ENCODE measurements around the gene BAD. TPM values are rescaled to one million over a fixed set of nuclear protein-coding genes. Genes with fewer than 3 reads are reported as not detected.

Gene BAD
- total and polyA plus RNA-seq, 2 of the 13 experiments (the other 11 are each of a cell fraction or from before 2014, with no cell fraction given) = 17.9 to 28.5 TPM

DNA sequence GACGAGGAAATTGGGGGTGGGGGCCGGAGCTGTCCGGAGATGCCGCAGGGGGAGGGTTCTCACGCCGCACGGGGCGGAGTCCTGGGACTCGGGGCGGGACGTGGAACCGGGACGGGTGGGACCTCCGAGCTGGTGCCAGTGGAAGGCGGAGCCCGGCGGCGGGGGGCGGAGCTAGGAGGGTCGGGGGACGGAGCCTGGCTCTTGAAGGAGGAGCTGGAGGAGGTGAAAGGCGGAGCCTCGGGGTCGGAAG lies 43.3 kb downstream of the BAD start:
- ChIA-PET POLR2A (interaction anchor here (0.6 to 8.3 kb wide), 20 partner anchors 8 to 90 kb away, joined by 3 to 113 read pairs (median 6); partner anchors contain the start of genes BAD, DNAJC4, ESRRA and MACROD1), CTCF (ENCODE audit: low intra/inter-chr PET ratio, low total read pairs) (no interaction called here)
- H3K9me3 ChIP-seq (ENCODE audit: low read length) = no peaks in the 10 kb centered on the region
- intact Hi-C loops (cut with micrococcal nuclease; ENCODE audit: unreplicated experiment) (loop anchor here (5.0 kb wide), 1 partner anchor 54 kb away; the partner anchor contains the start of gene STIP1), in situ Hi-C loops (cut with HindIII; ENCODE audit: extremely low pct_ligation_motif_present, low pct_unique_long_range_greater_than_20kb) (loop anchor here (5.0 kb wide), 1 partner anchor 61 kb away; the partner anchor contains the start of gene CATSPERZ)
- ATAC-seq = peak; percentile 71
- no TSS peak for BruUV-seq (replicated peaks)
- H3K4me2 ChIP-seq (ENCODE audit: low read depth, low read length) = peak overlapping the region; percentile 100; the same call in 1 of the 2 replicates
- no peaks in the 10 kb centered on the region; a peak in 1 of 5 replicates for H3K27me3 ChIP-seq (ENCODE audit: control insufficient read depth in 1 of 2, insufficient read depth in 2 of 2, low read length in 2 of 2)
- no peak for FAIRE-seq
- peaks cover 23% of the 10 kb centered on the region for H3K79me2 ChIP-seq (ENCODE audit: insufficient read depth, low read length)
- H2AFZ ChIP-seq (ENCODE audit: low read length) = no peak overlapping the region
- DNase-seq (ENCODE audit: low spot score) = peak; percentile 95
- peak overlapping the region; percentile 91 for H3K27ac ChIP-seq (ENCODE audit: extremely low read length, insufficient read depth, low read length)
- peaks cover 61% of the 10 kb centered on the region for H3K4me1 ChIP-seq (ENCODE audit: insufficient read depth, low read length)
- H3K36me3 ChIP-seq (replicated peaks in 1 of 2; ENCODE audit: control insufficient read depth in 1 of 2, insufficient read depth in 2 of 2, low read length in 2 of 2) = peaks cover 0 to 11% of the 10 kb centered on the region in 2 experiments; a peak in 3 of 5 replicates
- WGBS (ENCODE audit: low lambda C conversion rate) = 4% methylated on average over 23 of the region's 24 CpGs
- H4K20me1 ChIP-seq (ENCODE audit: insufficient read depth, low read length) = no peaks in the 10 kb centered on the region
- peak overlapping the region; percentile 63 to 90 (median 84); a peak in 5 of 6 replicates for H3K4me3 ChIP-seq (replicated peaks in 1 of 3; ENCODE audit: insufficient read depth in 1 of 3, low read depth in 2 of 3, low read length in 3 of 3)
- peak overlapping the region; percentile 92 for H3K9ac ChIP-seq (ENCODE audit: insufficient read depth, low read depth, low read length)
- TF ChIP-seq ZBTB8A (CRISPR knock-in tag; IDR thresholded peaks at IDR 0.05; ENCODE audit: borderline replicate concordance, low read depth) (no peak), ZNF350 (CRISPR knock-in tag; IDR thresholded peaks at IDR 0.05; ENCODE audit: borderline replicate concordance, low read depth) (no peak), ZSCAN31 (CRISPR knock-in tag; IDR thresholded peaks at IDR 0.05; ENCODE audit: low read depth) (no peak), ARNT (IDR thresholded peaks at IDR 0.05) (no peak), ZNF431 (CRISPR knock-in tag; IDR thresholded peaks at IDR 0.05; ENCODE audit: borderline replicate concordance, low read depth) (no peak), ZNF572 (CRISPR knock-in tag; IDR thresholded peaks at IDR 0.05) (no peak), NR3C1 (CRISPR knock-in tag; IDR thresholded peaks at IDR 0.05) (no peak), ZSCAN25 (CRISPR knock-in tag; IDR thresholded peaks at IDR 0.05) (no peak), NFIC (IDR thresholded peaks at IDR 0.05; ENCODE audit: low read length) (no peak), ZNF772 (CRISPR knock-in tag; IDR thresholded peaks at IDR 0.05) (0 out of 2 replicates have a peak, but pooled peaks have one; percentile 6), CCDC6 (CRISPR knock-in tag; IDR thresholded peaks at IDR 0.05) (no peak), ADNP (CRISPR knock-in tag; IDR thresholded peaks at IDR 0.05) (no peak), ELF4 (CRISPR knock-in tag; IDR thresholded peaks at IDR 0.05; ENCODE audit: borderline replicate concordance) (no peak), ZNF83 (CRISPR knock-in tag; IDR thresholded peaks at IDR 0.05; ENCODE audit: borderline replicate concordance) (no peak), ZNF792 (CRISPR knock-in tag; IDR thresholded peaks at IDR 0.05) (no peak), ZC3H4 (CRISPR knock-in tag; IDR thresholded peaks at IDR 0.05; ENCODE audit: borderline replicate concordance) (no peak), ZNF740 (CRISPR knock-in tag; IDR thresholded peaks at IDR 0.05) (no peak), ZNF3 (CRISPR knock-in tag; IDR thresholded peaks at IDR 0.05) (no peak), ZNF674 (CRISPR knock-in tag; IDR thresholded peaks at IDR 0.05; ENCODE audit: low read depth) (no peak), GABPB1 (CRISPR knock-in tag; IDR thresholded peaks at IDR 0.05) (no peak), KDM4B (CRISPR knock-in tag; IDR thresholded peaks at IDR 0.05) (no peak), ZNF614 (CRISPR knock-in tag; IDR thresholded peaks at IDR 0.05; ENCODE audit: borderline replicate concordance) (no peak), ZNF75D (CRISPR knock-in tag; IDR thresholded peaks at IDR 0.05; ENCODE audit: borderline replicate concordance) (no peak), ZFP90 (CRISPR knock-in tag; IDR thresholded peaks at IDR 0.05; ENCODE audit: borderline replicate concordance) (no peak), JUN (CRISPR knock-in tag; IDR thresholded peaks at IDR 0.05) (no peak), ZNF678 (CRISPR knock-in tag; IDR thresholded peaks at IDR 0.05) (no peak)
- TF ChIP-seq, protein P1, sequence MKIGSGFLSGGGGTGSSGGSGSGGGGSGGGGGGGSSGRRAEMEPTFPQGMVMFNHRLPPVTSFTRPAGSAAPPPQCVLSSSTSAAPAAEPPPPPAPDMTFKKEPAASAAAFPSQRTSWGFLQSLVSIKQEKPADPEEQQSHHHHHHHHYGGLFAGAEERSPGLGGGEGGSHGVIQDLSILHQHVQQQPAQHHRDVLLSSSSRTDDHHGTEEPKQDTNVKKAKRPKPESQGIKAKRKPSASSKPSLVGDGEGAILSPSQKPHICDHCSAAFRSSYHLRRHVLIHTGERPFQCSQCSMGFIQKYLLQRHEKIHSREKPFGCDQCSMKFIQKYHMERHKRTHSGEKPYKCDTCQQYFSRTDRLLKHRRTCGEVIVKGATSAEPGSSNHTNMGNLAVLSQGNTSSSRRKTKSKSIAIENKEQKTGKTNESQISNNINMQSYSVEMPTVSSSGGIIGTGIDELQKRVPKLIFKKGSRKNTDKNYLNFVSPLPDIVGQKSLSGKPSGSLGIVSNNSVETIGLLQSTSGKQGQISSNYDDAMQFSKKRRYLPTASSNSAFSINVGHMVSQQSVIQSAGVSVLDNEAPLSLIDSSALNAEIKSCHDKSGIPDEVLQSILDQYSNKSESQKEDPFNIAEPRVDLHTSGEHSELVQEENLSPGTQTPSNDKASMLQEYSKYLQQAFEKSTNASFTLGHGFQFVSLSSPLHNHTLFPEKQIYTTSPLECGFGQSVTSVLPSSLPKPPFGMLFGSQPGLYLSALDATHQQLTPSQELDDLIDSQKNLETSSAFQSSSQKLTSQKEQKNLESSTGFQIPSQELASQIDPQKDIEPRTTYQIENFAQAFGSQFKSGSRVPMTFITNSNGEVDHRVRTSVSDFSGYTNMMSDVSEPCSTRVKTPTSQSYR (CRISPR knock-in tag; IDR thresholded peaks at IDR 0.05; ENCODE audit: borderline replicate concordance) = no peak
